GM12873 (cell line): ENCODE results near the gene MACROD2.

Source experiments
- TF ChIP-seq, protein P1 (sequence below): IDR thresholded peaks from 2 replicates; pipeline ENCODE4 v1.5.1; 2012; ENCODE audit warnings: low read depth, mild to moderate bottlenecking, moderate library complexity, low read length, control low read depth; ENCODE audit not compliant: insufficient read depth; ENCODE audit errors: missing control alignments

Gene MACROD2

DNA sequence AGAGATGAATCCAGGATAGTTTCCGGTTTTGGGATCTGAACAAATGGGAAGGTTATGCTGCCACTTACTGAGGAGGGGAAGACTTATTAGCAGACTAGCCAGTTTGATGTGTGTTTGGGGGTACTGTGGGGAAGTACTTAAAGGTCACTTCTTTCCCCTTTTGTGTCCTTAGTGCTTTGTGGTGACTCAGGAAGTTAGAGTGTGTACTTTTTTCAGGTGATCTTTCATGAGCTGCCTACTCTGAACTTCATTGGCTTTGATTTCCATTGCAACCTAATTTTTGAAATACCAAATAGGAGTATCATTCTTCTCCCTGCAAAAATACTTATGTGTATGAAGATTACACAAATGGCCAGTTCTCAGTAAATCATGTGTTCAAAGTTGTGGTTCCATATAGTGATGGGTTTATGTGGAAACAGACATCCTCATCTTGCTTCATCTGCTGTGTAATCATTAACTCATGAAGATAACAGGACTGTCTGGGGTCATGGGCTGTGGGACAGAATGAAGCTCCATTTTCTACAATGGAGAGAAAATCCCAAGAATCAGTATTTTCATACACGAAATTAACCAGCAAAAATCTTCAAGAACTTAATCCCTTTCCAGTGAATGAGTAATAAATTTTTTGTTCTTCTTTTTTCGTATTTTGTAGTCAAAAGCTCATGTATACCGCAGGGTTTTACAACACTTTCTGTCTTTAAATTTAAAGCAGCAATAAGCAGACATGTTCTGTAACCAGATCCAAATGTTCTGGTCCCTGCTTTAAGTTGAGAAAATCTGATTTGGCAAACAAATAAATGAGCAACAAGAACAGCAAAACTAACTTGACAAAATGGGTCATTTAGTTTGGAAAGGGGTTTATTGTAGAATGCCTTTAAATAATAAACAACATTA, 614.3 kb downstream of the MACROD2 start:
- TF ChIP-seq, protein P1, sequence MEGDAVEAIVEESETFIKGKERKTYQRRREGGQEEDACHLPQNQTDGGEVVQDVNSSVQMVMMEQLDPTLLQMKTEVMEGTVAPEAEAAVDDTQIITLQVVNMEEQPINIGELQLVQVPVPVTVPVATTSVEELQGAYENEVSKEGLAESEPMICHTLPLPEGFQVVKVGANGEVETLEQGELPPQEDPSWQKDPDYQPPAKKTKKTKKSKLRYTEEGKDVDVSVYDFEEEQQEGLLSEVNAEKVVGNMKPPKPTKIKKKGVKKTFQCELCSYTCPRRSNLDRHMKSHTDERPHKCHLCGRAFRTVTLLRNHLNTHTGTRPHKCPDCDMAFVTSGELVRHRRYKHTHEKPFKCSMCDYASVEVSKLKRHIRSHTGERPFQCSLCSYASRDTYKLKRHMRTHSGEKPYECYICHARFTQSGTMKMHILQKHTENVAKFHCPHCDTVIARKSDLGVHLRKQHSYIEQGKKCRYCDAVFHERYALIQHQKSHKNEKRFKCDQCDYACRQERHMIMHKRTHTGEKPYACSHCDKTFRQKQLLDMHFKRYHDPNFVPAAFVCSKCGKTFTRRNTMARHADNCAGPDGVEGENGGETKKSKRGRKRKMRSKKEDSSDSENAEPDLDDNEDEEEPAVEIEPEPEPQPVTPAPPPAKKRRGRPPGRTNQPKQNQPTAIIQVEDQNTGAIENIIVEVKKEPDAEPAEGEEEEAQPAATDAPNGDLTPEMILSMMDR = no peak

DNA sequence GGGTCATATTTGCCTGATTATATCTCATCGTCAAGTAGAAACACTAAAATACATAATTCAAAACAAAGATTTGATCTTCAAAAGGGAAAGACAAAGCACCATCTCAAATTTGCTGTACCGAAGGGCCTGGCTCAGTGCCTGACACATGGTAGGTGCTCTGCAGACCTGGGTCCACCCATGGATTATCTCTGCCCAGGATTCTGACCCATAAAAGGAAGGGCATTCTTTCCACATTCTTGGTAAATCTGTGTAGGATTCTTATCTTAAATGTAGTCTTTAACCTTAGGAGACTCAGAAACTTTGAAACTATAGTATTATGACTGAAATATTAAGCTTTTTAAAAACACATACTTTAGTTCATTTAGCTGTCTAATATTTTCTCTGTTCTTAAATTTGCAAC, 616.2 kb downstream of the MACROD2 start:
- TF ChIP-seq, protein P1 = no peak

DNA sequence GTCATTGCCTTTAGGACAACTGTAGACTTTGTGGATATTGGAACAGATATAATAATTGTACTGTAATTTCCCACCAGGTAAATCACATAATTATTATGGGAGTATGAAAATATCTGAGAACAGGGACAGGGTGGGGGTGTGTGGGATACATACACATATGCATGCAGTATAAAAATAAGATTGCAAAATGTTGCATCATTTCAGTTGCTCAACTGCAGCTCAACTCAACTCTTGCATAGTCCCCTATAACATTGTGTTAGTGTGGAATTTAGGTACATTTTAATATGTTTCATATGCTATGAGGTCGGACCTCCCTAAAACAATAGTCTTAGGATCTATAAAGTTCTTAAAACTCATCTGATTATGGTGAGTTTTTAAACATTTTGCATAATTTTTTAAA, 617.1 kb downstream of the MACROD2 start:
- TF ChIP-seq, protein P1 = no peak

DNA sequence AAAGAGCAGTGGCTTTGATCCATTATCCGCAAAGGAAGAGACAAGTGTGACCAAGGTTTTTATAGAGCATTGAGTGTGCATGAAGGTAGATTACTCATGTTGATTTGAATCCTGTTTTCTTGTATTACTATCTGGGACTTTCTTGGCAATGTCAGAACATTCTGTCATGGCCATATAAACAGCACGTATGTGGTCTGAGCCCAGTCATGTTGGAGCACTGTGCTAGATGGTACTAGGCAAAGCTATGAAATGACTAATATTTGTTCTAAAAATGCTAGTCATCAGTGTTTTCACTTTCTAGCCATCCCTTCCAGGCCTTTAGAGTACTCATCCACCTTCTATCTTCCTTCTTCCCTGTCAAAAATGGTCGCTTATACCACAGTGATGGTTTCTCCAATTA, 620.7 kb downstream of the MACROD2 start:
- TF ChIP-seq, protein P1 = no peak

DNA sequence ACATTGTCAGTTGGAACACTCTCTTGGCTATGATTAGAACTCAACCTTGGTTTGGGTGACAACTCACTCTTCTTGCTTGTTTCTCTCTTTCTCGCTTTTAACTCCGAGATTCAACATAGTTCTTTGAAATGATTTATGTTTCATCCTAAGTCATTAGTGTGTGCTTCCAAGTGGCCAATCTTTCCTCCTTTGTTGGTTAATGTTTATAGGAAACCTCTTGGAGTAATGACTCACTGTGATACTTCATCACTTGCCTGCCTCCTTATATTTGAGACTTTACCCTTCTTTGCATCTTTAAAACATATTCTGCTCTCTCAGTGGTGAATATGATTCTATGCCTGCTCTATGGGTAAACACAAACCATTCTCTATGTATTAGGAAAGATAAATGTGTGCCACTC, 621.8 kb downstream of the MACROD2 start:
- TF ChIP-seq, protein P1 = no peak

DNA sequence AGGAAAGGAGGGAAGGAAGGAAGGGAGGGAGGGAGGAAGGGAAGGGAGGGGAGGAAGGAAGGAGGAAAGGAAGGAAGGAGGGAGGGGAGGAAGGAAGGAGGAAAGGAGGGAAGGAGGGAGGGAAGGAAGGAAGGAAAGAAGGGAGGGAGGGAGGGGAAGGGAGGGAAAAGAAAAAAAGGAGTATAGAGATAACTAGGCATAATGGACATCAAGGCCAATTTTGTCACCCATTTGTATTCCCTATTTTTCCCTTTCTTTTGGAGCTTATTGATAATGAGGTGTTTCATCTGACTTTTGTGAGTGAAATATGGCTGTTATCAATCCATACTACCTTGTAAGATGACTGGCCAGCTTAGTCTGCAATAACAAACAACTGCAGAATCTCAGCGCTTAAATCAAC, 624.1 kb downstream of the MACROD2 start:
- TF ChIP-seq, protein P1 = no peak

DNA sequence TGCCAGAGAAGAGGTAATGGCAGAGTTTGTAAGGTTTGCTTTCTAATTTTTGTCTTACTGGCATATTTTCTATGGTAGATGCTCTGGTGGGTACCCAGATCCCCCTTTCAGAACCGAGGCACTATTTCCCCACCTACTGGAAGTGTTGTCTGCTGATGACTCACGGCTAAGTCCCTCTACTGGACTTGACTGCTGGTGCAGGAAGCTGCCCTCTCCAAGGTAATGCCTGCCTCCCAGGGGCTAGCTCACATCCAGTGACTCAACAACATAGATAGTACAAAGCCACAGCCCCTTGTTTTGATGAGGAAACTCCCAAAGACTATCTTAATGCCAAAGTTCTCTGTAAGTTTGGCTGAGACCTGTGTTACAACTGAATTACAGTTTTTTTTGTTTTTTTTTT, 627.5 kb downstream of the MACROD2 start:
- TF ChIP-seq, protein P1 = no peak
